Psoas muscle (tissue), 8 donors: ENCODE measurements around the gene ZMYM5. TPM values are rescaled to one million over a fixed set of nuclear protein-coding genes. Genes with fewer than 3 reads are reported as not detected.

ENCODE experiments used
- ATAC-seq, 4 donors: fragments of 200-7000 bp; cut with Tn5 transposase; one replicate each; pipeline ENCODE4 v1.9.1; 2020; ENCODE audit warnings: moderate library complexity in 3 of 4, mild to moderate bottlenecking in 2 of 4
- DNase-seq, 2 donors: peaks; one replicate each; pipeline ENCODE4 v3.0.0-alpha.2; 2020
- H3K27ac ChIP-seq: fragments of 200-600 bp; one replicate; pipeline ENCODE4 v1.8.0; 2022
- H3K27me3 ChIP-seq, 3 donors: fragments of 200-600 bp in 1 of 3; one replicate each; pipeline versions ENCODE4 v1.6.1 to v1.8.0; 2013 to 2022; ENCODE audit warnings: low read length in 2 of 3, mild to moderate bottlenecking in 2 of 3, moderate library complexity in 1 of 3; ENCODE audit not compliant: insufficient read depth in 3 of 3
- H3K36me3 ChIP-seq, 2 donors: fragments of 200-600 bp in 1 of 2; one replicate each; pipeline versions ENCODE4 v1.6.1 to v1.8.0; 2013 to 2022; ENCODE audit warnings: low read depth in 1 of 2, mild to moderate bottlenecking in 1 of 2, moderate library complexity in 1 of 2; ENCODE audit not compliant: insufficient read depth in 1 of 2
- H3K4me1 ChIP-seq: fragments of 200-600 bp; one replicate; pipeline ENCODE4 v1.8.0; 2022
- H3K4me3 ChIP-seq: fragments of 200-600 bp; one replicate; pipeline ENCODE4 v1.8.0; 2022; ENCODE audit warnings: mild to moderate bottlenecking
- H3K9me3 ChIP-seq: fragments of 200-600 bp; one replicate; pipeline ENCODE4 v1.8.0; 2022
- CTCF ChIP-seq: fragments of 200-600 bp; IDR thresholded peaks from one replicate; pipeline ENCODE4 v1.8.0; 2022; ENCODE audit warnings: antibody characterized with exemption
- WGBS, 3 donors: extraction: QIAGEN DNeasy Blood & Tissue Kit; methylation state at CpG; one replicate each; pipeline versions ENCODE4 v1.1.6 to v1.1.7; 2013; 5-methylcytosine and 5-hydroxymethylcytosine counted together
- intact Hi-C, 2 donors: fragments of 100-400 bp; cut with DNase I; formaldehyde crosslinking; loops; one replicate each; pipeline versions ENCODE4 v1.11.0 to v1.14.2; 2022
- polyA plus RNA-seq, 3 donors: library from polyadenylated mRNA; stranded (reverse); fragments of 200-250 nt; gene quantifications; one replicate each; pipeline ENCODE4 v1.2.3, GENCODE V29; 2013
- total RNA-seq, 4 donors: library from RNA; stranded (reverse); fragmentation: NEBNext Ultra II Directional in 2 of 4; extraction: Animal tissue kit (Norgen Biotek cat#: 25700) in 2 of 4; gene quantifications; one replicate each; pipeline versions ENCODE4 v1.2.1 to v1.2.4, GENCODE V29; 2021 to 2023
- donor health status: healthy with polysubstance abuse.
- donor health status: DM: no; HTN: no; CAD: no; lungs with moderate emphysema.
- donor health status: Bipolar disorder and iron deficiency.
- donor health status: healthy.
- donor health status: DM: yes; HTN: yes; CAD: no.
- donor health status: DM: no; HTN: no; CAD: no.
- donor health status: DM: no; HTN: no; CAD: no.
- donor health status: DM: yes; HTN: yes; CAD: no.

ZMYM5 gene
- total and polyA plus RNA-seq, 7 donors, result 3.2 to 8.0 (median 6.0) TPM

- no peak for TF ChIP-seq CTCF
- ATAC-seq (no peak), DNase-seq (no peak)
- Histone ChIP-seq H3K9me3 (no peaks in the 10 kb centered on the region), H3K4me1 (peaks cover 3% of the 10 kb centered on the region), H3K27ac (no peak overlapping the region), H3K27me3 (no peaks in the 10 kb centered on the region), H3K36me3 (peaks cover 0 to 52% of the 10 kb centered on the region in 2 donors), H3K4me3 (no peak overlapping the region)
- intact Hi-C loops, result no loop called here
- 82 to 84% (median 84%) methylated on average over 1 of the region's 1 CpG for WGBS, 3 donors
Observed at GRCh38 chr13:19852766-19853165, 10.7 kb downstream of the ZMYM5 start.

GRCh38 chr13:19845758-19846157 lies 17.7 kb downstream of the ZMYM5 start:
- peaks cover 19% of the 10 kb centered on the region for H3K4me1 ChIP-seq
- no peak overlapping the region for H3K4me3 ChIP-seq
- H3K36me3 ChIP-seq, result peaks cover 0 to 36% of the 10 kb centered on the region in 2 donors
- H3K9me3 ChIP-seq, result no peaks in the 10 kb centered on the region
- WGBS, 3 donors, result 37 to 51% (median 51%) methylated on average over 2 of the region's 2 CpGs
- DNase-seq (no peak), ATAC-seq (peak in 3 of 4 donors; percentile 49 to 79 (median 55))
- H3K27ac ChIP-seq, result no peak overlapping the region
- TF ChIP-seq CTCF, result no peak
- intact Hi-C loops, result no loop called here
- H3K27me3 ChIP-seq, result no peaks in the 10 kb centered on the region

DNA sequence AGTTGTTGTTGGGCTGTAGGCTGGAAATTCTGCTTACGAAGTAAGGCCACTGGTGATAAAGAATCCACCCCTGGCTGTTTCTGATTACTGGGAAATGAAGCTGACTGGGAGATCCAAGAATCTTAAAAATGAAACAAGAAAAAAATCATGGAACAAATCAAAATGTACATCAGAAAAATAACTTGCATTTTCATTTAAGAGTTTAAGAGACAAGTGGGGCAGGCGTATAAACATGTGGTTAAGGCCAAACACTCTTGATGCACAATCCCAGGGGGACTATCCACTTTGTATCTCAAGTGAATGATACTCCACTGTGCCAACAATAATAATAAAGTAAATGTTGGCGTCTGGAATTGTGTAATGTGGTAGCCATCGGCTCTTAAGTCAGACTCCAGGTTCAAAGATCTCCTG lies 24.6 kb downstream of the ZMYM5 start:
- no peak for TF ChIP-seq CTCF
- DNase-seq (no peak), ATAC-seq (no peak)
- peaks cover 0 to 51% of the 10 kb centered on the region in 2 donors for H3K36me3 ChIP-seq
- 60 to 63% (median 62%) methylated on average over 4 of the region's 4 CpGs for WGBS, 3 donors
- no peaks in the 10 kb centered on the region for H3K27me3 ChIP-seq
- H3K9me3 ChIP-seq, result no peaks in the 10 kb centered on the region
- H3K4me3 ChIP-seq, result no peak overlapping the region
- H3K4me1 ChIP-seq, result no peaks in the 10 kb centered on the region
- H3K27ac ChIP-seq, result no peak overlapping the region
- intact Hi-C loops, result no loop called here

GRCh38 chr13:19836472-19836871 lies 27.0 kb downstream of the ZMYM5 start:
- H3K36me3 ChIP-seq, result peaks cover 0 to 68% of the 10 kb centered on the region in 2 donors
- TF ChIP-seq CTCF, result no peak

GRCh38 chr13:19834704-19835103 lies 28.7 kb downstream of the ZMYM5 start:
- 85 to 88% (median 85%) methylated on average over 4 of the region's 4 CpGs for WGBS, 3 donors
- no peaks in the 10 kb centered on the region for H3K27me3 ChIP-seq

More at GRCh38 chr13:19836472-19836871, 27.0 kb downstream of the ZMYM5 start:
- Histone ChIP-seq H3K9me3 (no peaks in the 10 kb centered on the region), H3K27ac (no peak overlapping the region), H3K4me1 (no peaks in the 10 kb centered on the region), H3K27me3 (no peaks in the 10 kb centered on the region), H3K4me3 (no peak overlapping the region)
- intact Hi-C loops, result no loop called here
- no peak for DNase-seq
- no peak for ATAC-seq
- 95 to 97% (median 95%) methylated on average over 1 of the region's 1 CpG for WGBS, 3 donors

More at GRCh38 chr13:19834704-19835103, 28.7 kb downstream of the ZMYM5 start:
- DNase-seq (no peak), ATAC-seq (peak in 1 of 4 donors; percentile 17)
- no peaks in the 10 kb centered on the region for H3K4me1 ChIP-seq
- no peak overlapping the region for H3K27ac ChIP-seq
- no peak for TF ChIP-seq CTCF
- H3K4me3 ChIP-seq, result no peak overlapping the region
- no peaks in the 10 kb centered on the region for H3K9me3 ChIP-seq
- H3K36me3 ChIP-seq, result peaks cover 0 to 85% of the 10 kb centered on the region in 2 donors
- intact Hi-C loops, result no loop called here
